GM12891 (cell line): ENCODE results near the gene FAM3A.

Experiments used
- DNase-seq: peaks from one replicate; pipeline ENCODE4 v3.0.0; 2011; ENCODE audit warnings: low spot score; ENCODE audit not compliant: insufficient read length
- FAIRE-seq: peaks from 2 replicates; lab custom pipeline; 2011; peaks lifted over from hg19 to GRCh38; lab: Jason Lieb, UNC
- PAX5 ChIP-seq: IDR thresholded peaks from 2 replicates; pipeline ENCODE4 v1.6.1; 2011; ENCODE audit warnings: low read length, moderate library complexity, mild to moderate bottlenecking; ENCODE audit not compliant: insufficient read depth, severe bottlenecking
- POLR2A ChIP-seq: IDR thresholded peaks from 2 replicates; pipeline ENCODE4 v1.6.1; 2011; ENCODE audit warnings: low read depth, low read length, control low read depth
- POLR2AphosphoS5 ChIP-seq: IDR thresholded peaks from 2 replicates; pipeline ENCODE4 v1.6.1; 2011; ENCODE audit warnings: low read depth, low read length, control low read depth
- POU2F2 ChIP-seq: IDR thresholded peaks from 2 replicates; pipeline ENCODE4 v1.6.1; 2011; ENCODE audit warnings: low read depth, mild to moderate bottlenecking, control low read depth, low read length, moderate library complexity
- SPI1 ChIP-seq: IDR thresholded peaks from 2 replicates; pipeline ENCODE4 v1.6.1; 2011; ENCODE audit warnings: low read depth, low read length, control low read depth
- TAF1 ChIP-seq: IDR thresholded peaks from 2 replicates; pipeline ENCODE4 v1.6.1; 2011; ENCODE audit warnings: low read depth, low read length, control low read depth

FAM3A gene

DNA sequence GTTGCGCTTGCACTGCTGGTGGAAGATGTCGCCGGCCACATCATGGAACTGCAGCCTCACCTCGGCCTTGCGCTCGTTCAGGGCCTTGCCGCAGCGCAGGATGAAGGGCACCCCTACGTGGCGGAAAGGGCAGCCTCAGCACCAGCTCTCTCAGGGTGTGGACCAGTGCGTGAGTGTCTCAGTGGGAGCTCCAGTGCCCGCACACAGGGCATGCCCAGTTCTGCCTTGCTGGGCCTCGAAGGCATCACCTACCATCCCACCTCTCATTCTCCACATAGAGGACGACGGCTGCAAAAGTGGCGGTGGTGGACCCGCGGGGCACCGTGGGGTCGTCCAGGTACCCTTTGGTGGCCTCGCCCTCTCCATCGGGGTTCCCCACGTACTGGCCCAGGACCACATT, 16.7 kb upstream of the FAM3A start:
- TF ChIP-seq POU2F2, result no peak
- TF ChIP-seq PAX5, result no peak
- no peak for TF ChIP-seq POLR2A
- TF ChIP-seq TAF1, result no peak
- TF ChIP-seq SPI1, result no peak
- TF ChIP-seq POLR2AphosphoS5, result no peak
- FAIRE-seq (no peak), DNase-seq (no peak)

DNA sequence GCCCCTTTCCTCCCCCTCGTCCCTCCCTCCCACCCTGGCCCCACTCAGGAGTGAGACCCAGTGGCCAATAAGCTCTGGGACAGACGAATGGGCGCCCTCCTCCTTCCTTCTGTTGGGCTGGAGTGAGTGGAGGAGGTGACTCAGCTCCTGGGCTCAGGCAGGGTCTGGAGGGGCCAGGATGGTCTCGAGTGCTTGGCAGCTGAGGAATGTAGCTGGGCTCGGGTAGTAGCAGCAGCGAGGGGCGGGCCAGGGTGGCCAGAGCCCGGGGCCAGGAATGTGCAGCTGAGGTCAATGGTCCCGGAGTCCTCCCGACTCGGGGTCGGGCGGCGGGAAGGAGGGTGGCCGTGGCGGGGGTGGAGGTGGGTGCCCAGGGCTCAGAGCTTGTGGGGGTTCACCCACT, 15.6 kb upstream of the FAM3A start:
- FAIRE-seq (no peak), DNase-seq (no peak)
- TF ChIP-seq SPI1, result no peak
- TF ChIP-seq POLR2AphosphoS5, result no peak
- TF ChIP-seq POLR2A, result no peak
- no peak for TF ChIP-seq TAF1
- no peak for TF ChIP-seq POU2F2

DNA sequence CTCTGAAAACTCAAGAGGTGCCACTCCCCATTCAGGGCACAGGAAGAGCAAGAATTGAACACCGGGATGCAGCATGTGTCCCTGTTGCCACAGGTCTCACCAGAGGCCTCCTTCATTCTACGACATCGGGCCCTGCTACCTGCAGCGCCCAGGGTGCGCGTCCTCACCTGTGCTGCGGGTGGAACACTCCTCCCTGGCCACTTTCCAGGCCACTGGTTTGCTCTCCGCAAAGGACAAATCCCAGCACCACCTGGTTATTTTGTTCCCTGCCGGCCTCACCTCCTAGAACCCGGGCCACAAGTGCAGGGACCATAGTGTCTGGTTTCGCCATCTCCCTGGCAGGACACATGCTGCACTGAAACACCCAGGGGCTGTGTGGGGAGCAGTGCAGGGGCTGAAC, 14.3 kb upstream of the FAM3A start:
- no peak for DNase-seq
- FAIRE-seq, result no peak
- TF ChIP-seq SPI1 (no peak), POLR2AphosphoS5 (no peak), POU2F2 (no peak), PAX5 (no peak), TAF1 (no peak), POLR2A (no peak)

DNA sequence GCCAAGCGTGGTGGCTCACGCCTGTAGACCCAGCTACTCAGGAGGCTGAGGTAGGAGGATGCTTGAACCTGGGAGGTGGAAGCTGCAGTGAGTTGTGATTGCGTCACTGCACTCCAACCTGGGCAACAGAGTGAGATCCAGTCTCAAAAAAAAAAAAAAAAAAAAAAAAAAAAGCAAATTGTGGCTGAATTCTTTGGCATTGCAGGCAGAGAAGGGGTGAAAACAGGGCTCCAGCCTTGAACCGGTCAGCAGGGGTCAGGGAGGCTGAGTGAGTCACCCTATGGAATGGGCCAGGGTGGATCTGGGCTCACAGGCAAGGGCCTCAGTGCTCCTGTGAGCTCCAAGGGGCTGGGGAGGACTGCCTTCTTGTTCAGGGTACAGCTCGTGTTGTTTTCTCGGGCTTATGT, 13.2 kb upstream of the FAM3A start:
- FAIRE-seq, result no peak
- DNase-seq, result no peak
- TF ChIP-seq TAF1 (no peak), SPI1 (no peak), POU2F2 (no peak), POLR2A (no peak)

DNA sequence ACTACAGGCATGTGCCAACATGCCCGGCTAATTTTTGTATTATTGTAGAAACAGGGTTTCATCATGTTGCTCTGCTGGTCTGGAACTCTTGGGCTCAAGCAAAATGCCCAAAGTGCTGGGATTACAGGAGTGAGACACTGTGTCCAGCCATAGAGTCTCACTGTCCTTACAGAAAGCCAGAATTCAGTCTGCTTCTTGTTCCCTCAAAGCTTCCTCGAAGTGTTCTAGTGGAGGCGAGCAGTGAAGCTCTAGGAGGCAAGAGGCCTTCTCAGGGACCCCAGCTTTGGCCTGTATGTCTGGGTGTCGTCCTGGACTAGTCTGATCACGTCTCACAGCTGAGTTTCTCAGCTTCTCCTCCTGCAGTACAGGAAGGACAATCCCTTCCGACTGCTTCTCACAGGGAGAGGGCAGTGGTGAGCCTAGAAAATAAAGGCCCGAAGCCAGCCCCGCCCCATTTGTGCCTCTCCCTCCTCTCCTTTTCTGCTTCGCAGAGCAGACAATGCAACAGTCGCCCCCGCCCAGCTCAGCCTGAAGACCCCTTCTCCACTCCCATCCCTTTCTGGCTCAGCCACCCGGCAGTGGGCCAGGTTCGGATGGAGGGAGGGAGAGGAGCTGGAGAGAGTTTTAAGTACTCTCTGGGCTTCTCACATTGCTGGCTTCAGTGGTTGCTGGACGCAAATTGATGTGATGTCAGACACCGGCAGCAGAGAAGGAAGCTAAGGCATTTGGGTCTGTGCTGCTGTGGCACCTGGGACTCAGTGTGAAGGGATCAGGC, 11.1 kb upstream of the FAM3A start:
- peak; percentile 43 for DNase-seq
- FAIRE-seq, result peak; percentile 71
- TF ChIP-seq PAX5 (no peak), TAF1 (no peak), POLR2A (peak; percentile 54), SPI1 (no peak), POLR2AphosphoS5 (0 out of 2 replicates have a peak, but pooled peaks have one; percentile 27), POU2F2 (no peak)

DNA sequence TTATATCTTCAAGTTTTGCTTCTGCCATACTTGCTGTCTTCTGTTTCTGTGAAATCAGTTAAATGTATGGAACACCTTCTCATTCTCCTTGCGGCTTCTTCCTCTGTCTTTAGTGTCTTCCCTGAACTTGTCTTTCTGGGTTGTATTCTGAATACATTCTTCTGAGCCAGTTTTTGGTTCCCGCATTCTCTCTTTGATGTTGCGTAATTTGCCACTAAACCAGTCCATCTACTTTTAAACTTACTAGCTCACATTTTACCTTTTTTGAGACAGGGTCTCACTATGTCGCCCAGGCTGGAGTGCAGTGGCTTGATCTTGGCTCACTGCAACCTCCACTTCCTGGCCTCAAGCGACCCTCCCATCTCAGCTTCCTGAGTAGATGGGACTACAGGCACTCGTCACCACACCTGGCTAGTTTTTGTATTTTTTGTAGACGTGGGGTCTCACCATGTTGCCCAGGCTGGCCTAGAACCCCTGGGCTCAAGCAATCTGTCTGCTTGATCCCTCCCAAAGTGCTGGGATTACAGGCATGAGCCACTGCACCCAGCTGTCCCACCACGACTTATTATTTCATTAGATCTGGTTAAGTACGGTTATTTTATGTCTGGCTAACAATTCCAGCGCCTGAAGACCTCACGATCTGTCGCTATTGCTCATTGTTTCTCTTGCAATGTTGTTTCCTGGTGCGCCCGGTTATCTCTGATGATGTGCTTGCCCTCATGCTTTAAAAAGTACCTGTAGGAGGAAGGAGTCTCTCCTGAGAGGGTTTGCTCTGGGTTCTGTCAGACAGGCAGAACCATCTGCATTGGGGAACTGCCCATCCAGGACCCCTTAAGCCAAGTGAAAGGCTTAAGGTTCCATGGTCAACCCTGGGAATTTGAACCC, 9.8 kb upstream of the FAM3A start:
- DNase-seq (no peak), FAIRE-seq (no peak)
- TF ChIP-seq PAX5 (no peak), POU2F2 (no peak), SPI1 (no peak), TAF1 (no peak), POLR2A (no peak), POLR2AphosphoS5 (no peak)

DNA sequence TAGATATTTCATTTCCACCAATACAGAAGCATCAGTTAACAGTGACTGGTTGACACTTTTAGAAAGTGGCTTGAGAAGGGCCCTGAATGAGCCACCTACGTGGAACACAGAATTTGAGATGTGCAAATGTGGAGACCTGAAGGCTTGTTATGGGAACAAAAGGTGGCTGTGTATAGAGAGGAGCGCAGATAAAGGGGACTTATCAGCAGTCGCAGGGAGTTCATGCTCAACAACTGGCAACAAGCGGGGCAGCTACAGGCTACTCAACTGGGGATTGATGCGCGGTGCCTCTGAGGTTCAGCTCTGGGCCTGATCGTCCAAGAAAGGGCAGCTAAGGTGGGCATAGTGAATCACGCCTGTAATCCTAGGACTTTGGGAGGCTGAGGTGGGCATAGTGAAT, 3.4 kb upstream of the FAM3A start:
- no peak for FAIRE-seq
- no peak for TF ChIP-seq POLR2A
- no peak for TF ChIP-seq SPI1
- TF ChIP-seq POLR2AphosphoS5, result no peak
- no peak for TF ChIP-seq PAX5
- no peak for DNase-seq

DNA sequence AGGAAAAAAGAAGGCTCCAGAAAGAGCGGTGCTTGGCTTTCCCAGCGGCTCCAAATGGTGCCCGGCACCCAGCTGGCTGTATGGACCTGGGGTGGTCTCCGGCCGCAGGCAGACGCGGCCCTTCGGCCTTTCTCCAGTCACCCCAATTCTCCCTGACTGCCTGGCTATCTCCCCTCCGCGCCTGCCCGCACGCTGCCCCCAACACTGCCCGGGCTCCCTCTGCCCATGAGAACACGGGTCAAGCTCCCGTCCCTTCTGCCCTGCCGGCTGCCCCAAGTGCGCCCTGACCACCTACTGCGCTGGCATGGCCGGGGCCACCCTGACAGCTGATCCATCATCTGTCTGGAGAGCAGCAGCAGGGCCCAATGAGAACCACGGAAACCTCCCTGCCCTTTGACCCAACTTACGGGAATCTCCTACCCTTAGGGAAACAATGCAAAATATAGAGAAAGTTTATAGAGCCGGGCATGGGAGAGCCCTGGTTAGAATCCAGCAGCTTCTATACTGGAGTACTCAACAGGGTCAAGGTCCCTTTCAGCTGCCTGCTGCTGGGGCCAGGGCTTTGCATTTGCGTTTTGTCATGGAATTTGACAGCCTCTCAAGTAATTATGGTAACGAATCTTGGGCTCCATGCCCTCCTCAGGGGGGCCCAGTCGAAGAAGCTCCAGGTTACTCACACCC, 1.2 kb upstream of the FAM3A start:
- DNase-seq, result no peak
- no peak for FAIRE-seq
- TF ChIP-seq SPI1, result no peak
- no peak for TF ChIP-seq POLR2A

DNA sequence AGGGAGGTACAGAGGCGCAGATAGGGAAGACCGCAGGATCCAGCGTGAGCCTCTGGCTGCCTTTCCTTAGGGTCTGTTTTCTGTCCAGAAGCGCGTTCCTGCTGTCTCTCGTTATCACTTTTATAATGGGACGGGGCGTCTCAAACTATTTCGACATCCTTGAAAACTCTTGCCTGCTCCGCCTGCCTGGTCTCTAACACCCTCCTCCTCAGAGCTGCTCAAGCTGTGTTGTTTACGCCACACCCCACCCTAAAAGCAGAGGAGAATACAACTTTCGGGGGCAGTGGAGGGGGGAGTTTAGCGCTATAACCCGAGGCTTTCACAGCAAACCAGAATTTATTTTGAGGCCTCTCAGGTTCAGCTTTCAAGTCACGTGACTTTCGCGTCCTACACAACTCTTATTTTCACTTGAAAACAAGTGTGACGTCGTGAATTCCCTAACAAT, 646 bp upstream of the FAM3A start:
- no peak for DNase-seq
- FAIRE-seq, result peak; percentile 38

More for the DNA sequence above, 646 bp upstream of the FAM3A start:
- TF ChIP-seq TAF1, result no peak
- TF ChIP-seq POU2F2, result no peak
- no peak for TF ChIP-seq POLR2AphosphoS5
- TF ChIP-seq SPI1, result no peak
- no peak for TF ChIP-seq PAX5
- no peak for TF ChIP-seq POLR2A
